ENCODE results near the gene ZNF473. TPM values are rescaled to one million over a fixed set of nuclear protein-coding genes. Genes with fewer than 3 reads are reported as not detected.

ZNF473 gene
- polyA plus RNA-seq, 2 of the 4 experiments (the other 2 are of a cell fraction): 6.9 to 17.0 TPM

- no peak overlapping the region for H3K4me3 ChIP-seq
- FAIRE-seq: no peak
- CTCF ChIA-PET: interaction anchor here (1.4 kb wide), 1 partner anchor 13 kb away, joined by 3 read pairs; no protein-coding TSS in a partner anchor
- TF ChIP-seq EHMT2 (IDR thresholded peaks at IDR 0.05; ENCODE audit: low read depth) (no peak), BHLHE40 (IDR thresholded peaks at IDR 0.05; ENCODE audit: low read depth, low read length) (no peak), FOSL2 (IDR thresholded peaks at IDR 0.05) (no peak), FOSL2 (CRISPR knock-in tag; IDR thresholded peaks at IDR 0.05) (no peak), POLR2AphosphoS2 (conservative IDR thresholded peaks at IDR 0.05; ENCODE audit: low read length) (no peak), E2F6 (IDR thresholded peaks at IDR 0.05; ENCODE audit: borderline replicate concordance, low read depth) (no peak), PHF8 (IDR thresholded peaks at IDR 0.05; ENCODE audit: borderline replicate concordance, low read depth) (no peak), RARB (CRISPR knock-in tag; IDR thresholded peaks at IDR 0.05) (no peak), HDAC2 (IDR thresholded peaks at IDR 0.05) (no peak), JUN (IDR thresholded peaks at IDR 0.05) (no peak), FOSB (CRISPR knock-in tag; IDR thresholded peaks at IDR 0.05) (no peak), ZFP36 (IDR thresholded peaks at IDR 0.05; ENCODE audit: borderline replicate concordance, partially characterized antibody) (no peak), SREBF2 (IDR thresholded peaks at IDR 0.05) (no peak), NR3C1 (IDR thresholded peaks at IDR 0.05) (no peak), HES2 (IDR thresholded peaks at IDR 0.05) (no peak), GATA3 (IDR thresholded peaks at IDR 0.05; ENCODE audit: borderline replicate concordance) (no peak), RFX5 (IDR thresholded peaks at IDR 0.05) (no peak)
- DNase-seq (ENCODE audit: low read depth in 1 of 2, low spot score in 1 of 2): no peak
- no peak overlapping the region for H3K4me2 ChIP-seq
- ATAC-seq: no peak
- H3K27ac ChIP-seq: no peak overlapping the region
- WGBS (ENCODE audit: missing lambda C conversion rate): 85% methylated on average over 8 of the region's 10 CpGs
- H3K4me1 ChIP-seq: peaks cover 17% of the 10 kb centered on the region
- POLR2A ChIA-PET: no interaction called here
- H3K9me3 ChIP-seq: no peaks in the 10 kb centered on the region
Measured at GRCh38 chr19:50007170-50007569, 18.6 kb upstream of the ZNF473 start.

GRCh38 chr19:50007947-50008346 lies 17.9 kb upstream of the ZNF473 start:
- DNase-seq (ENCODE audit: low read depth in 1 of 2, low spot score in 1 of 2) (no peak), ATAC-seq (no peak), FAIRE-seq (no peak)
- Histone ChIP-seq H3K9me3 (no peaks in the 10 kb centered on the region), H3K4me2 (no peak overlapping the region), H3K4me1 (peaks cover 17% of the 10 kb centered on the region), H3K27ac (no peak overlapping the region), H3K4me3 (no peak overlapping the region)
- WGBS (ENCODE audit: missing lambda C conversion rate): 91% methylated on average over 2 of the region's 2 CpGs
- ChIA-PET CTCF (interaction anchor here (0.6 to 1.4 kb wide), 4 partner anchors 9 to 128 kb away, joined by 3 to 4 read pairs (median 3); no protein-coding TSS in a partner anchor), POLR2A (interaction anchor here (0.6 kb wide), 1 partner anchor 10 kb away, joined by 6 read pairs; no protein-coding TSS in a partner anchor)
- TF ChIP-seq ZFP36 (IDR thresholded peaks at IDR 0.05; ENCODE audit: borderline replicate concordance, partially characterized antibody) (peak; percentile 55), GATA3 (IDR thresholded peaks at IDR 0.05; ENCODE audit: borderline replicate concordance) (no peak)

- TF ChIP-seq SMC3 (IDR thresholded peaks at IDR 0.05) (0 out of 3 replicates have a peak, but pooled peaks have one; percentile 26), POLR2A (IDR thresholded peaks at IDR 0.05; ENCODE audit: low read length) (no peak), CHD2 (IDR thresholded peaks at IDR 0.05; ENCODE audit: low read length, partially characterized antibody) (no peak), CTCF (IDR thresholded peaks at IDR 0.05) (peak; percentile 29; the same call in 1 of the 3 replicates), RAD21 (conservative IDR thresholded peaks at IDR 0.05 in 1 of 2, IDR thresholded peaks at IDR 0.05 in 1 of 2) (peak in 1 of 2 experiments; percentile 45; a peak in 2 of 5 replicates), KDM1A (IDR thresholded peaks at IDR 0.05; ENCODE audit: low read depth) (no peak)
- Histone ChIP-seq H3K4me2 (no peak overlapping the region), H3K27ac (no peak overlapping the region), H3K4me3 (no peak overlapping the region), H3K9me3 (no peaks in the 10 kb centered on the region), H3K4me1 (peaks cover 15% of the 10 kb centered on the region)
- no peak for FAIRE-seq
- ATAC-seq: peak in 1 of 2 experiments; percentile 47; a peak in 3 of 6 replicates
- WGBS (ENCODE audit: missing lambda C conversion rate): 76% methylated on average over 10 of the region's 10 CpGs
- DNase-seq (ENCODE audit: low read depth in 1 of 2, low spot score in 1 of 2): peak in 1 of 2 experiments; percentile 33
- CTCF ChIA-PET: interaction anchor here (0.6 to 1.4 kb wide), 6 partner anchors 9 to 127 kb away, joined by 3 to 5 read pairs (median 4); no protein-coding TSS in a partner anchor
- POLR2A ChIA-PET: no interaction called here
Measured at GRCh38 chr19:50008532-50008931, 17.3 kb upstream of the ZNF473 start.

All from A549 (cell line).